ENCODE data around the gene FTO. TPM values are rescaled to one million over a fixed set of nuclear protein-coding genes. Genes with fewer than 3 reads are reported as not detected.

FTO gene
- total and polyA plus RNA-seq, 3 donors from 2014 or later: 32.4 to 64.7 (median 50.3) TPM

DNA sequence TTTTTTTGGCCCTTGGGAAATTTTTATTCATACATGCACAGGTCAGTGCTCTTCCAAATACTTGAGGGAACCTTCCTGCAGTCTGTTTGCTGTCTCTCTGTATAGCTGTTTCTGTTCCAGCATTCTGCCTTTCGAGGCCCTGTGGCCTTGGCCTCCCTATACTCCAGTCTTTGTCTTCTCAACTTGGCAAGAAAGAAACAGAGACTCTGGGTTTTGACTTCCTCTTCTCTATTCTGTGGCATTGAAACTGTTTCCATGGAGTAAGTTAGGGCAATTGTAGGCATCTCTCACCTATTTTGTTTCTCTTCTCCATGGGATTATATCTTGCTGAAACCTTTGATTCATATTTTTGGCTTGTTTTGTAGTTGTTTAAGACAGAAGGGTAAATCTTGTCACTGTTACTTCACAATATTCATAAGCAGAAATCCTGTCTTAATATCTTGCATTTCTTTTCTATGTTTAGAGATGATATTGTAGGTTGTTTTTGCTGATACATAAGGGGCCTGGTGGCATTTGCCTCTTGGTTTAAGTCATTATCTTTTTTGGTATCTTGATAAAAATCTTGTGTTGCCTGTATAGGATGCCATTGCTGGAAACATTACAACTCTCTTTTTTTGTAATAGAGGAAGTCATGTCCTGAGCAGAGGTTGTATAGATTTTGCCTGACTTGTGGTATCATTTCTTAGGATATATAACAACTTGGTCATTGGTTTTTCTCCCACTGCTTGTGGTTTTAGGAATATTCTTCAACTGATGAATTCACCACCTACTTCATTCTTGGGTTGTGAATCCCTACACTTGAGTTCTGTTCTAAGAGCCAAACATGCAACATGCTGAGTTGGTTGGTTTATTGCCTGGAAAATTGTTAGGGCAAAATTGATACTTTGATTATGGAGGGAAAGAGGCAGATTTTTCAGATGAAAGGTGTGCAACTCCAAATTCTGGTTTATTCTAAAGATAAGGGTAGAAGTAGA, 168.6 kb downstream of the FTO start:
- H3K36me3 ChIP-seq (ENCODE audit: low read depth, missing control alignments): no peaks in the 10 kb centered on the region
- no peak for TF ChIP-seq POLR2A (IDR thresholded peaks at IDR 0.05)
- TF ChIP-seq, protein P1, sequence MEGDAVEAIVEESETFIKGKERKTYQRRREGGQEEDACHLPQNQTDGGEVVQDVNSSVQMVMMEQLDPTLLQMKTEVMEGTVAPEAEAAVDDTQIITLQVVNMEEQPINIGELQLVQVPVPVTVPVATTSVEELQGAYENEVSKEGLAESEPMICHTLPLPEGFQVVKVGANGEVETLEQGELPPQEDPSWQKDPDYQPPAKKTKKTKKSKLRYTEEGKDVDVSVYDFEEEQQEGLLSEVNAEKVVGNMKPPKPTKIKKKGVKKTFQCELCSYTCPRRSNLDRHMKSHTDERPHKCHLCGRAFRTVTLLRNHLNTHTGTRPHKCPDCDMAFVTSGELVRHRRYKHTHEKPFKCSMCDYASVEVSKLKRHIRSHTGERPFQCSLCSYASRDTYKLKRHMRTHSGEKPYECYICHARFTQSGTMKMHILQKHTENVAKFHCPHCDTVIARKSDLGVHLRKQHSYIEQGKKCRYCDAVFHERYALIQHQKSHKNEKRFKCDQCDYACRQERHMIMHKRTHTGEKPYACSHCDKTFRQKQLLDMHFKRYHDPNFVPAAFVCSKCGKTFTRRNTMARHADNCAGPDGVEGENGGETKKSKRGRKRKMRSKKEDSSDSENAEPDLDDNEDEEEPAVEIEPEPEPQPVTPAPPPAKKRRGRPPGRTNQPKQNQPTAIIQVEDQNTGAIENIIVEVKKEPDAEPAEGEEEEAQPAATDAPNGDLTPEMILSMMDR (IDR thresholded peaks at IDR 0.05): no peak
- 26 to 47% methylated on average over 1 of the region's 1 CpG for WGBS, 2 donors
- no peaks in the 10 kb centered on the region for H3K27me3 ChIP-seq
- no peak overlapping the region for H3K4me3 ChIP-seq
- intact Hi-C loops (cut with DNase I; ENCODE audit: low total_unique reads): no loop called here
- DNase-seq: no peak
- H3K9me3 ChIP-seq: no peaks in the 10 kb centered on the region
- H3K27ac ChIP-seq: no peak overlapping the region
- no peaks in the 10 kb centered on the region for H3K4me1 ChIP-seq

DNA sequence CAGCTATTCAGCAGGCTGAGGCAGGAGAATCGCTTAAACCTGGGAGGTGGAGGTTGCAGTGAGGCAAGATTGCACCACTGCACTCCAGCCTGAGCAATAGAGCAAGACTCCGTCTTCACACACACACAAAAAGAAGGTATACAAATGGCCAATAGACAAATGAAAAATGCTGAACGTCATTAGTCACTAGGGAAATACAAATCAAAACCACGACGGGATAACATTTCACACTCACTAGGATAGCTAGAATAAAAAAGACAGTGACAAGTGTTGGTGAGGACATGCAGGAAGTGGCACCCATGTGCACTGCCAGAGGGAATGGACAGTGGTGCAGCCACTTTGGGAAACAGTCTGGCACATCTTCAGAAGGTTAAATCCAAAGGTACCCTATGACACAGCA, 172.9 kb downstream of the FTO start:
- no peaks in the 10 kb centered on the region for H3K4me1 ChIP-seq
- DNase-seq: no peak
- TF ChIP-seq, protein P1 (IDR thresholded peaks at IDR 0.05): no peak
- TF ChIP-seq POLR2A (IDR thresholded peaks at IDR 0.05): no peak
- no peak overlapping the region for H3K4me3 ChIP-seq
- H3K27me3 ChIP-seq: no peaks in the 10 kb centered on the region
- 94 to 95% methylated on average over 5 of the region's 5 CpGs for WGBS, 2 donors
- no peaks in the 10 kb centered on the region for H3K36me3 ChIP-seq (ENCODE audit: low read depth, missing control alignments)
- intact Hi-C loops (cut with DNase I; ENCODE audit: low total_unique reads): no loop called here
- no peak overlapping the region for H3K27ac ChIP-seq
- no peaks in the 10 kb centered on the region for H3K9me3 ChIP-seq

DNA sequence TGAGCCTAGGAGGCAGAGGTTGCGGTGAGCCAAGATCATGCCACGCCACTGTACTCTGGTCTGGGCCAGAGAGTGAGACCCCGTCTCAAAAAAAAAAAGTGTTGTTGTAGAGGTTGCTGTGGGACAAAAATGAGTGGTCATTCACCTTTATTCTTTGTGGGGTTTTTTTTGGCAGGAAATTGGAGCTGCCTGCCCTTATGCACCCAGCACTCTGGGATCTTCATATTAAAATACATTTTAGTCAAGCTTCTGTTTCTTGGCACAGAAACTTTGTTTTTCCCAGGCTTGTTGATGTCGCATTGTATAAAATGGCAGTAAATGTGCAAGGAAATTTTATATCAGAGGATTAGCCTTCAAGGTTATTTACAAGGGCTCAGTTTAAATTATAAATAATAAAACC, 174.3 kb downstream of the FTO start:
- no peak overlapping the region for H3K4me3 ChIP-seq
- intact Hi-C loops (cut with DNase I; ENCODE audit: low total_unique reads): no loop called here
- no peaks in the 10 kb centered on the region for H3K4me1 ChIP-seq
- H3K27me3 ChIP-seq: no peaks in the 10 kb centered on the region
- 78 to 79% methylated on average over 4 of the region's 4 CpGs for WGBS, 2 donors
- no peak for DNase-seq
- TF ChIP-seq POLR2A (IDR thresholded peaks at IDR 0.05): no peak
- TF ChIP-seq, protein P1 (IDR thresholded peaks at IDR 0.05): no peak
- H3K9me3 ChIP-seq: no peaks in the 10 kb centered on the region
- no peak overlapping the region for H3K27ac ChIP-seq
- H3K36me3 ChIP-seq (ENCODE audit: low read depth, missing control alignments): no peaks in the 10 kb centered on the region

DNA sequence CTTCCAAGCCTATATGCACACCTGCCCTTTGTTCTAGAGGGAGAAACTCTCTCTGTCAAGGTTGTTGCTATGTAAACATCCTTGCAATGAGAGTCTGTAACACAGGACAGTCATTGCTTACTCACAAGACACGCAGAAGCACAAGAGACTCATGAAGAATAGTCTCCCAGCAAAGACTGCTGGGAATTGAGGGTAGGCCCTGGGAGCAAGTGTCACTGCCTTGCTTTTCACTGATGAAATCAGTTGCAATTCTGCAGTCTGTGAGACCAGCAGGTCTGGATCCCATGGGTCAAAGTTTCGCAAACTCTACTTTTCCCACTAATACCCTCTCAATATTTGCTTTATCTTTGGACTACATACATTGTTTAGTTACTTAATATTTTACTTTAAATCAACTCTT, 177.4 kb downstream of the FTO start:
- no peak for TF ChIP-seq POLR2A (IDR thresholded peaks at IDR 0.05)
- TF ChIP-seq, protein P1 (IDR thresholded peaks at IDR 0.05): no peak
- WGBS, 2 donors: 76 to 98% methylated on average over 2 of the region's 2 CpGs
- no peak overlapping the region for H3K4me3 ChIP-seq
- no peaks in the 10 kb centered on the region for H3K9me3 ChIP-seq
- DNase-seq: no peak
- no peaks in the 10 kb centered on the region for H3K27me3 ChIP-seq
- intact Hi-C loops (cut with DNase I; ENCODE audit: low total_unique reads): no loop called here
- no peak overlapping the region for H3K27ac ChIP-seq
- no peaks in the 10 kb centered on the region for H3K4me1 ChIP-seq
- H3K36me3 ChIP-seq (ENCODE audit: low read depth, missing control alignments): no peaks in the 10 kb centered on the region

Data from testis (tissue), 3 donors.